MM.1S (cell line): ENCODE measurements around the gene RPAP3.
A peak's percentile ranks its signal among the peaks of the same experiment; 100 is the strongest.

ENCODE experiments used
- DNase-seq: peaks from one replicate; pipeline ENCODE4 v3.0.0-alpha.2; 2015
- H2AFZ ChIP-seq: fragments of 300-600 bp; sonication (generic); 2 replicates; pipeline ENCODE4 v1.6.0; 2016; ENCODE audit warnings: antibody characterized with exemption, low read length
- H3F3A ChIP-seq: fragments of 300-600 bp; sonication (generic); 2 replicates; pipeline ENCODE4 v1.6.1; 2016; ENCODE audit warnings: mild to moderate bottlenecking, antibody characterized with exemption, low read length, moderate library complexity, mixed read lengths; ENCODE audit not compliant: insufficient read depth
- H3K27ac ChIP-seq: fragments of 300-600 bp; sonication (generic); 2 replicates; pipeline ENCODE4 v1.5.1; 2016; ENCODE audit warnings: mild to moderate bottlenecking, low read length
- H3K27me3 ChIP-seq: fragments of 300-600 bp; sonication (generic); replicated peaks from 2 replicates; pipeline ENCODE4 v1.6.0; 2016; ENCODE audit warnings: low read length; ENCODE audit not compliant: insufficient read depth
- H3K36me3 ChIP-seq: fragments of 300-600 bp; sonication (generic); replicated peaks from 2 replicates; pipeline ENCODE4 v1.6.1; 2016; ENCODE audit warnings: mild to moderate bottlenecking, low read length, mixed read lengths; ENCODE audit not compliant: insufficient read depth
- H3K4me1 ChIP-seq: fragments of 300-600 bp; sonication (generic); 2 replicates; pipeline ENCODE4 v1.6.1; 2016; ENCODE audit warnings: low read length, mixed read lengths
- H3K4me2 ChIP-seq: fragments of 300-600 bp; sonication (generic); 2 replicates; pipeline ENCODE4 v1.6.0; 2016; ENCODE audit warnings: low read depth, low read length
- H3K4me3 ChIP-seq: fragments of 300-600 bp; sonication (generic); 2 replicates; pipeline ENCODE4 v1.5.1; 2016; ENCODE audit warnings: low read length, mixed read lengths
- H3K79me2 ChIP-seq: fragments of 300-600 bp; sonication (generic); 2 replicates; pipeline ENCODE4 v1.6.1; 2016; ENCODE audit warnings: mixed run types, low read length, mixed read lengths
- H3K9ac ChIP-seq: fragments of 300-600 bp; sonication (generic); 2 replicates; pipeline ENCODE4 v1.6.1; 2016; ENCODE audit warnings: low read length, mixed read lengths
- H3K9me2 ChIP-seq: fragments of 300-600 bp; sonication (generic); replicated peaks from 2 replicates; pipeline ENCODE4 v1.6.1; 2016; ENCODE audit warnings: mild to moderate bottlenecking, low read length, mixed read lengths; ENCODE audit not compliant: insufficient read depth
- H3K9me3 ChIP-seq: fragments of 300-600 bp; sonication (generic); replicated peaks from 2 replicates; pipeline ENCODE4 v1.6.1; 2016; ENCODE audit warnings: mild to moderate bottlenecking, low read length, mixed read lengths; ENCODE audit not compliant: insufficient read depth
- H4K20me1 ChIP-seq: fragments of 300-600 bp; sonication (generic); 2 replicates; pipeline ENCODE4 v1.6.1; 2016; ENCODE audit warnings: mild to moderate bottlenecking, low read length, moderate library complexity, mixed read lengths; ENCODE audit not compliant: insufficient read depth
- EZH2 ChIP-seq: fragments of 300-600 bp; sonication (generic); optimal IDR thresholded peaks from 2 replicates; pipeline ENCODE3; 2017; ENCODE audit warnings: low read depth, mild to moderate bottlenecking, antibody characterized with exemption, low read length, mixed read lengths
- EZH2phosphoT487 ChIP-seq: fragments of 300-600 bp; sonication (generic); IDR thresholded peaks from 2 replicates; pipeline ENCODE4 v1.6.1; 2018; ENCODE audit warnings: antibody characterized with exemption, low read length
- TF ChIP-seq, protein P1 (sequence below): fragments of 300-600 bp; sonication (generic); IDR thresholded peaks from 2 replicates; pipeline ENCODE4 v1.5.1; 2016; ENCODE audit warnings: antibody characterized with exemption, low read length, mixed read lengths

Gene RPAP3

DNA sequence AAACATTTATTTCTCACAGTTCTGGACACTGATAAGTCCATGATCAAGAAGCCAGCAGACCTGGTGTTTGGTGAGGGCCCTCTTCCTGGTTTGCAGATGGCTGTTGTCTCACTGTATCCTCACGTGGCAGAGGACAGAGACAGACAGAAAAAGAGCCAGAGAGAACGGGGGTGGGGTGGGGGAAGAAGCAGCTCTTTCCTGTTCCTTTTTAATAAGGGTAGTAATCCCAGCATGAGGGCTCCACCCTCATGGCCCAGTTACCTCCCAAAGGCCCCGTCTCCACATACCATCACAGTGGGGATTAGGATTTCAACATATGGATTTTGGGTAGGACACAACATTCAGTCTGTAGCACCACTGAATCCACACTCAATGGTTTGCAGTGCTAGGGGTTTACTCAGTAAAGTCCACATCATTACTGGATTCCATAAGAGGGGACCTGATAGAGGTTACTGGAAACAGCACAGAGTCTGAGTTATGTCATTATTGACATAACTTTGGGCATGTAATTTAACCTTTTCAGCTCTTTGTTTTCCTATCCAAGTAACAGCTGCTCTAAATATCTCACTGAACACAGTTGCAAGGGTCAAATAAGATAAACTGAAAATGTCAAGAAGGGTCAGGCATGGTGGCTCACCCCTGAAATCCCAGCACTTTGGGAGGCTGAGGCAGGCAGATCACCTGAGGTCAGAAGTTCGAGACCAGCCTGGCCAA, 53.2 kb downstream of the RPAP3 start:
- no peaks in the 10 kb centered on the region for H4K20me1 ChIP-seq
- H3K27ac ChIP-seq = no peak overlapping the region
- no peaks in the 10 kb centered on the region for H3K9me2 ChIP-seq
- no peaks in the 10 kb centered on the region for H3K79me2 ChIP-seq
- peaks cover 12% of the 10 kb centered on the region for H3K4me1 ChIP-seq
- DNase-seq = no peak
- H2AFZ ChIP-seq = no peak overlapping the region
- no peak overlapping the region for H3K9ac ChIP-seq
- no peak overlapping the region for H3K4me3 ChIP-seq
- TF ChIP-seq, protein P1, sequence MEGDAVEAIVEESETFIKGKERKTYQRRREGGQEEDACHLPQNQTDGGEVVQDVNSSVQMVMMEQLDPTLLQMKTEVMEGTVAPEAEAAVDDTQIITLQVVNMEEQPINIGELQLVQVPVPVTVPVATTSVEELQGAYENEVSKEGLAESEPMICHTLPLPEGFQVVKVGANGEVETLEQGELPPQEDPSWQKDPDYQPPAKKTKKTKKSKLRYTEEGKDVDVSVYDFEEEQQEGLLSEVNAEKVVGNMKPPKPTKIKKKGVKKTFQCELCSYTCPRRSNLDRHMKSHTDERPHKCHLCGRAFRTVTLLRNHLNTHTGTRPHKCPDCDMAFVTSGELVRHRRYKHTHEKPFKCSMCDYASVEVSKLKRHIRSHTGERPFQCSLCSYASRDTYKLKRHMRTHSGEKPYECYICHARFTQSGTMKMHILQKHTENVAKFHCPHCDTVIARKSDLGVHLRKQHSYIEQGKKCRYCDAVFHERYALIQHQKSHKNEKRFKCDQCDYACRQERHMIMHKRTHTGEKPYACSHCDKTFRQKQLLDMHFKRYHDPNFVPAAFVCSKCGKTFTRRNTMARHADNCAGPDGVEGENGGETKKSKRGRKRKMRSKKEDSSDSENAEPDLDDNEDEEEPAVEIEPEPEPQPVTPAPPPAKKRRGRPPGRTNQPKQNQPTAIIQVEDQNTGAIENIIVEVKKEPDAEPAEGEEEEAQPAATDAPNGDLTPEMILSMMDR = no peak
- TF ChIP-seq EZH2 (no peak), EZH2phosphoT487 (no peak)
- no peak overlapping the region; the same call in 1 of the 2 replicates for H3K4me2 ChIP-seq
- H3K9me3 ChIP-seq = no peaks in the 10 kb centered on the region
- H3K27me3 ChIP-seq = no peaks in the 10 kb centered on the region
- peaks cover 6% of the 10 kb centered on the region; the same call in 1 of the 2 replicates for H3F3A ChIP-seq
- no peaks in the 10 kb centered on the region for H3K36me3 ChIP-seq

DNA sequence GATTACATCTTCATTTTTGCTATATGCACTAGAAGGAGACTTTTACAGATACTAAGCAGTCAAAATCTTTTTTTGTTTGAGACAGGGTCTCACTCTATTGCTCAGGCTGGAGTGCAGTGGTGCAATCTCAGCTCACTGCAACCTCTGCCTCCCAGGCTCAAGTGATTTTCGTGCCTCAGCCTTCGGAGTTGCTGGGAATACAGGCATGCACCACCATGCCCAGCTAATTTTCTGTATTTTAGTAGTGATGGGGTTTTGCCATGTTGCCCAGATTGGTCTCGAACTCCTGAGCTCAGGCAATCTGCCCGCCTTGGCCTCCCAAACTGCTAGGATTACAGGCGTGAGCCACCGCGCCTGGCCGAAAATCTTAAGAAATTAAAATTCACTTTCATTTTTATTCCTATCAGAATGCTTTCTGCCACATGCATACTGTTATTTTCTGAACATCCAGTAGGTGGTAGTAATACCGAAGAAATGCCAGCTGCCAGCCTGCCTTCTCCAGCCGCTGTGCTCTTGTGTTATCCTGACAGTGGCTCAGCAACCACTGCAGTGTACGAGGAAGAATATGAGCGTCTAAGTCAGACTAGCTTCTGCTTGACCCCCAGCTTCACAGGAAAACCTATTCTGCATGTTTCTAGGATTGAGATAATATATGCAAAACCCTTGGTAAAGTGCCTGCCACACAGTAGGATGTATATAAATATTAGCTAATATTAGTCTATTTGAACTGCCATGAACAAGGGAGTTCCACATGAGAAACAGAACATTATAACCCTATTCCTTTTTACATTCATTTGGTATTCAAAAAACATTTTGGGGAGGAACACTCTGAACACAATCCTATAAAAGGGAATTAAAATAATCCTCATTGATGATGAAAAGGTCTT, 54.2 kb downstream of the RPAP3 start:
- Histone ChIP-seq H3K4me2 (peak overlapping the region; percentile 44; the same call in 1 of the 2 replicates), H3K9ac (no peak overlapping the region), H3K4me3 (no peak overlapping the region), H3K27me3 (no peaks in the 10 kb centered on the region), H3F3A (peaks cover 6% of the 10 kb centered on the region; the same call in 1 of the 2 replicates), H4K20me1 (no peaks in the 10 kb centered on the region), H3K27ac (no peak overlapping the region), H3K36me3 (no peaks in the 10 kb centered on the region), H3K9me2 (no peaks in the 10 kb centered on the region), H3K4me1 (peaks cover 12% of the 10 kb centered on the region), H3K79me2 (no peaks in the 10 kb centered on the region), H2AFZ (no peak overlapping the region), H3K9me3 (no peaks in the 10 kb centered on the region)
- TF ChIP-seq EZH2 (no peak), EZH2phosphoT487 (no peak)
- TF ChIP-seq, protein P1 = peak; percentile 68
- DNase-seq = peak; percentile 77

DNA sequence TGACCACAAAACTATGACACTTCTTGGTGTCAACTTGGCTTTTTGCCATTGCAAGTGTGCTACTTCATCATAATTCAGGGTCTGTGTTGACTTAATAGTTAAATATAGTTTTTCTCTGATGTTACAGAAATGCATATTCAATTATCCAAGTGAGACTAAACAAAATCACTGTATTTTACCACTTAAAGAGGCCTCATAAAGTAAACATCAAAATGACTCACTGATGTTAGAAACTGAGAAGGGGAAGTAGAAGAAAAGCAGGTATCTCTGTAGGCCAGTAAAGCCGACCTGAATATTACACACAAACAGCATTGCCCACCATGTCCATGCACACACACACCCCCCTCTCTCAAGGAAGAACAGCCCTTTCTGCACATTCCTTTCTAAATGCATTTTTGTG, 55.4 kb downstream of the RPAP3 start:
- Histone ChIP-seq H4K20me1 (no peaks in the 10 kb centered on the region), H3K4me2 (no peak overlapping the region), H3K27ac (no peak overlapping the region)

More for the DNA sequence above, 55.4 kb downstream of the RPAP3 start:
- Histone ChIP-seq H2AFZ (no peak overlapping the region), H3K36me3 (no peaks in the 10 kb centered on the region), H3K9me2 (no peaks in the 10 kb centered on the region), H3K9me3 (no peaks in the 10 kb centered on the region), H3K27me3 (no peaks in the 10 kb centered on the region), H3F3A (peaks cover 6% of the 10 kb centered on the region; the same call in 1 of the 2 replicates), H3K9ac (no peak overlapping the region), H3K79me2 (no peaks in the 10 kb centered on the region), H3K4me1 (peaks cover 12% of the 10 kb centered on the region), H3K4me3 (no peak overlapping the region)
- TF ChIP-seq EZH2 = no peak
- TF ChIP-seq, protein P1 = no peak
- no peak for TF ChIP-seq EZH2phosphoT487
- DNase-seq = no peak
